Measurements from ENCODE around the gene SRGAP2C.
"Not testable (repeated sequence)": the region's sequence is repeated elsewhere in the genome, so short reads cannot be mapped to it uniquely, and the experiment has no call there.

DNA sequence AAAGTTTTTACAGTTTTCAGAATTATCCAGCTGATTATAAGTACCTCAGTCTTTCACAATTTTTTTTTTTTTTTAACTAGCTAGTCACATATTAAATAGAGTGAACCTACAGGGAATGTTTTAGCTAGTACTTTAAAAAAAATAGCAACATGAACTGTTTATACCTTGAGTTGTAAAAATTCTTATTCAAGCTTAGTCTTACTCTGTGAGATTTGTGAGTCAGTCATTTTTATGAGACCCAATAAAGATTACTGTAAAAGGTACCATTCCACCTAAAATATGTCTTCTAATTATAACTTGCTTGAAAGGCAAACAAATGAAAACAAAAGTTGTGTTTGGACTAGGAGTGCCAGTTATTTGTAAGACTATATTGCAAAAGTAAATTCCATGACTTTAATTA is 6.6 kb upstream of the SRGAP2C start:
- TF ChIP-seq, protein P1, sequence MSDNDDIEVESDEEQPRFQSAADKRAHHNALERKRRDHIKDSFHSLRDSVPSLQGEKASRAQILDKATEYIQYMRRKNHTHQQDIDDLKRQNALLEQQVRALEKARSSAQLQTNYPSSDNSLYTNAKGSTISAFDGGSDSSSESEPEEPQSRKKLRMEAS (IDR thresholded peaks at IDR 0.05; ENCODE audit: insufficient read depth, insufficient read length): not testable (repeated sequence)
- not testable (repeated sequence) for TF ChIP-seq POLR2A (IDR thresholded peaks at IDR 0.05; ENCODE audit: low read depth, low read length); EZH2 (IDR thresholded peaks at IDR 0.05; ENCODE audit: borderline replicate concordance, low read depth, low read length, severe bottlenecking); FOS (IDR thresholded peaks at IDR 0.05; ENCODE audit: borderline replicate concordance, insufficient read depth, low read length); POLR2AphosphoS5 (IDR thresholded peaks at IDR 0.05; ENCODE audit: insufficient read depth, low read depth, low read length); GATA2 (IDR thresholded peaks at IDR 0.05; ENCODE audit: insufficient read depth, insufficient read length, low read depth, low read length)
- TF ChIP-seq, protein P2, sequence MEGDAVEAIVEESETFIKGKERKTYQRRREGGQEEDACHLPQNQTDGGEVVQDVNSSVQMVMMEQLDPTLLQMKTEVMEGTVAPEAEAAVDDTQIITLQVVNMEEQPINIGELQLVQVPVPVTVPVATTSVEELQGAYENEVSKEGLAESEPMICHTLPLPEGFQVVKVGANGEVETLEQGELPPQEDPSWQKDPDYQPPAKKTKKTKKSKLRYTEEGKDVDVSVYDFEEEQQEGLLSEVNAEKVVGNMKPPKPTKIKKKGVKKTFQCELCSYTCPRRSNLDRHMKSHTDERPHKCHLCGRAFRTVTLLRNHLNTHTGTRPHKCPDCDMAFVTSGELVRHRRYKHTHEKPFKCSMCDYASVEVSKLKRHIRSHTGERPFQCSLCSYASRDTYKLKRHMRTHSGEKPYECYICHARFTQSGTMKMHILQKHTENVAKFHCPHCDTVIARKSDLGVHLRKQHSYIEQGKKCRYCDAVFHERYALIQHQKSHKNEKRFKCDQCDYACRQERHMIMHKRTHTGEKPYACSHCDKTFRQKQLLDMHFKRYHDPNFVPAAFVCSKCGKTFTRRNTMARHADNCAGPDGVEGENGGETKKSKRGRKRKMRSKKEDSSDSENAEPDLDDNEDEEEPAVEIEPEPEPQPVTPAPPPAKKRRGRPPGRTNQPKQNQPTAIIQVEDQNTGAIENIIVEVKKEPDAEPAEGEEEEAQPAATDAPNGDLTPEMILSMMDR (IDR thresholded peaks at IDR 0.05; ENCODE audit: extremely low read depth in 1 of 2, insufficient read depth in 1 of 2, low read depth in 1 of 2, low read length in 2 of 2): not testable (repeated sequence)
